GM15510 (cell line): ENCODE results near the gene AREL1.

Experiments used
- POLR2A ChIP-seq: IDR thresholded peaks from 3 replicates; pipeline ENCODE4 v1.6.1; 2011; ENCODE audit warnings: borderline replicate concordance; ENCODE audit not compliant: insufficient read length; ENCODE audit errors: extremely low read depth

The AREL1 gene

GRCh38 chr14:74613211-74613914 lies 99.5 kb downstream of the AREL1 start:
- no peak for TF ChIP-seq POLR2A

- TF ChIP-seq POLR2A = no peak
These were observed 100.4 kb downstream of the AREL1 start for GRCh38 chr14:74612350-74613021.

- no peak for TF ChIP-seq POLR2A
These were observed 101.1 kb downstream of the AREL1 start, which contains the start of gene LTBP2 for GRCh38 chr14:74611650-74612349. TSS of gene LTBP2 (minus strand) at chr14:74612237. CDS start at chr14:74611944, 293 bp downstream.
